SK-N-SH treated with all-trans-retinoic acid at 6 μM for 48 hours (cell line): ENCODE measurements around the gene MZB1.

ENCODE experiments used
- ARNTL ChIP-seq: fragments of 450-650 bp; formaldehyde crosslinking; IDR thresholded peaks from 2 replicates; pipeline ENCODE4 v1.5.0; 2020; ENCODE audit warnings: low read depth, mild to moderate bottlenecking, moderate library complexity, borderline replicate concordance
- BACH2 ChIP-seq: fragments of 250-450 bp; sonication (Bioruptor Pico); IDR thresholded peaks from 2 replicates; pipeline ENCODE4 v1.9.0; 2021; ENCODE audit warnings: mild to moderate bottlenecking, borderline replicate concordance
- CSDC2 ChIP-seq: fragments of 250-450 bp; sonication (Bioruptor Pico); IDR thresholded peaks from 2 replicates; pipeline ENCODE4 v1.5.0; 2020; ENCODE audit warnings: mild to moderate bottlenecking, moderate library complexity
- ESRRG ChIP-seq: fragments of 250-450 bp; sonication (Bioruptor Pico); IDR thresholded peaks from 2 replicates; pipeline ENCODE4 v1.6.1; 2021; ENCODE audit warnings: mild to moderate bottlenecking
- PATZ1 ChIP-seq: fragments of 250-450 bp; sonication (Bioruptor Pico); IDR thresholded peaks from 2 replicates; pipeline ENCODE4 v1.8.0; 2020; ENCODE audit warnings: mild to moderate bottlenecking, moderate library complexity, borderline replicate concordance
- SNAI2 ChIP-seq: fragments of 250-450 bp; sonication (Bioruptor Pico); IDR thresholded peaks from 2 replicates; pipeline ENCODE4 v1.5.0; 2020; ENCODE audit warnings: mild to moderate bottlenecking, moderate library complexity
- TOX ChIP-seq: fragments of 250-450 bp; sonication (Bioruptor Pico); IDR thresholded peaks from 2 replicates; pipeline ENCODE4 v1.8.0; 2021; ENCODE audit warnings: mild to moderate bottlenecking, moderate library complexity, borderline replicate concordance
- ZFP3 ChIP-seq: fragments of 250-450 bp; sonication (Bioruptor Pico); IDR thresholded peaks from 2 replicates; pipeline ENCODE4 v1.5.0; 2020; ENCODE audit warnings: mild to moderate bottlenecking, moderate library complexity
- ZFP30 ChIP-seq: fragments of 450-650 bp; formaldehyde crosslinking; IDR thresholded peaks from 2 replicates; pipeline ENCODE4 v1.5.0; 2022; ENCODE audit warnings: mild to moderate bottlenecking, moderate library complexity

GRCh38 chr5:139363937-139364336 lies 25.8 kb downstream of the MZB1 start:
- TF ChIP-seq ARNTL, result no peak
- no peak for TF ChIP-seq PATZ1 (CRISPR knock-in tag)
- no peak for TF ChIP-seq ZFP30 (CRISPR knock-in tag)
- no peak for TF ChIP-seq TOX (CRISPR knock-in tag)
- no peak for TF ChIP-seq CSDC2 (CRISPR knock-in tag)
- no peak for TF ChIP-seq ZFP3
- no peak for TF ChIP-seq BACH2
- TF ChIP-seq SNAI2, result no peak
- TF ChIP-seq ESRRG (CRISPR knock-in tag), result no peak
